IPS-18a (cell line): ENCODE measurements around the gene AMDHD1.
"Not testable (repeated sequence)": the region's sequence is repeated elsewhere in the genome, so short reads cannot be mapped to it uniquely, and the experiment has no call there.

Experiments used
- H3K27ac ChIP-seq: one replicate; pipeline ENCODE4 v1.5.1; 2013; ENCODE audit warnings: low read length
- H3K27me3 ChIP-seq: one replicate; pipeline ENCODE4 v1.6.1; 2013; ENCODE audit warnings: mild to moderate bottlenecking, low read length; ENCODE audit not compliant: control insufficient read depth, insufficient read depth
- H3K36me3 ChIP-seq: one replicate; pipeline ENCODE4 v1.6.1; 2013; ENCODE audit warnings: low read depth, low read length; ENCODE audit not compliant: control insufficient read depth
- H3K4me1 ChIP-seq: one replicate; pipeline ENCODE4 v1.6.1; 2013; ENCODE audit warnings: low read depth, low read length; ENCODE audit not compliant: control insufficient read depth
- H3K4me3 ChIP-seq: one replicate; pipeline ENCODE4 v1.5.1; 2013; ENCODE audit warnings: low read length
- H3K9ac ChIP-seq: one replicate; pipeline ENCODE4 v1.6.1; 2013; ENCODE audit warnings: mild to moderate bottlenecking, low read length, moderate library complexity
- H3K9me3 ChIP-seq: one replicate; pipeline ENCODE4 v1.6.1; 2013; ENCODE audit warnings: low read depth, low read length; ENCODE audit not compliant: control insufficient read depth

Gene AMDHD1

DNA sequence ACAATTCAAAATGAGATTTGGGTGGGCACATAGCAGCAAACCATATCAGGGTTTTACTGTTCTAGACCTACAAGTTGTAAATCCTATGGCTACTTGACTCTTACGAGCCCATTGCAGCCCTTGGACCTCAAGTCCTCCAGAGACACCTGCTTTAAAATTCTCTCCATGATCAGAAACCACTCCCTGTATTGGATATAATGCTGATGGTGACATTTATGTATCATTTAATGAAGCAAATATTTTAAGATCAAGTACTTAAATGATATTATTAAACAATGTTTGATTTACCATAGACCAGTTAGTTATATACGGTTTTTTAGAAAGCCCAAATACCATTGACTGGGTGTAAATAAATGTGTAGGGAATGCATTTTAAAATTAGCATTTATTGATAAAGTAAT is 24.2 kb downstream of the AMDHD1 start:
- Histone ChIP-seq H3K27ac (no peak overlapping the region), H3K4me1 (no peaks in the 10 kb centered on the region), H3K9ac (no peak overlapping the region), H3K27me3 (no peaks in the 10 kb centered on the region), H3K36me3 (no peaks in the 10 kb centered on the region), H3K4me3 (no peak overlapping the region), H3K9me3 (no peaks in the 10 kb centered on the region)

- not testable (repeated sequence) for H3K27me3 ChIP-seq, H3K9me3 ChIP-seq, H3K36me3 ChIP-seq, H3K4me1 ChIP-seq, H3K9ac ChIP-seq, H3K4me3 ChIP-seq, H3K27ac ChIP-seq
Measured at GRCh38 chr12:95969116-95969515, 26.0 kb downstream of the AMDHD1 start.

DNA sequence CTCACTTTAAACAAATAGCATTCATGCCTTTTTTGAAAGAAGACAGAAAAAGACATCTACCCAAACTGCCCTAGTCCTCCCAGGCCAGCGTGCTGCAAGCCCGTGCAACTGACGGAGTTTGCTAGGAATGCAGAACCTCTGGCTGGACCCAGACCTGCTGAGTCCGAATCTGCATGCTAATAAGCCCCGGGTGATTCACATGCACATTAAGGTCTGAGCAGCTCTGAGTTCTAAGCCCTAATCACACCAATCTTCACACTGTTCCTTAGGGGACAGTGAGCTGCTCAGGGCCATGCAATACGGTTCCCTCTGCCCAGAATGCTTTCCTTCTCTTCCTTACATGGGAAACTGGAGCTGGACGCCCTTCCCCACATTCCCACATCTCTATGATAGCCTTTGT is 27.8 kb downstream of the AMDHD1 start:
- Histone ChIP-seq H3K27ac (no peak overlapping the region), H3K4me3 (no peak overlapping the region), H3K9me3 (no peaks in the 10 kb centered on the region), H3K9ac (no peak overlapping the region), H3K27me3 (no peaks in the 10 kb centered on the region), H3K36me3 (no peaks in the 10 kb centered on the region), H3K4me1 (no peaks in the 10 kb centered on the region)

- Histone ChIP-seq H3K9me3 (no peaks in the 10 kb centered on the region), H3K27me3 (no peaks in the 10 kb centered on the region), H3K4me3 (no peak overlapping the region), H3K36me3 (no peaks in the 10 kb centered on the region), H3K4me1 (no peaks in the 10 kb centered on the region), H3K27ac (no peak overlapping the region), H3K9ac (no peak overlapping the region)
Measured at GRCh38 chr12:95972832-95973456, 29.8 kb downstream of the AMDHD1 start.

DNA sequence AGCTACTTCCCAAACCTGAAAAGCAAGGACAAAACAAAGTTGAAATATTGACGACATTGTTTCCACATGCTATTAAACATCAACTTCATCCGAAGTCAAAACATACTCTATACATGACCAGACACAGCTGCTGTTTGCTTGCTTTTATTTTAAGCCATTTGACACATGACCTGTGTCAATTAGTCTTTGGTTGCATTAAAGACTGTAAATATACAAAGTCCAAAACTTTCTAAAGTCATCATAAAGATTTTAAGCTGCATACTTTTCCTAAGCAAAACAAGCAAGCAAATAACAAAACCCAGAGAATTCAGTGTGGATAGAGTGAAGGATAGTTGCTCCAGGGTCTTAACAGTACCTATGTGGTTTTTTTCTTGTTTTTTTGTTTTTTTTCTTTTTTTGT is 31.2 kb downstream of the AMDHD1 start:
- H3K27ac ChIP-seq: no peak overlapping the region
- no peak overlapping the region for H3K9ac ChIP-seq
- no peaks in the 10 kb centered on the region for H3K4me1 ChIP-seq
- no peaks in the 10 kb centered on the region for H3K36me3 ChIP-seq
- no peak overlapping the region for H3K4me3 ChIP-seq
- no peaks in the 10 kb centered on the region for H3K27me3 ChIP-seq
- no peaks in the 10 kb centered on the region for H3K9me3 ChIP-seq

DNA sequence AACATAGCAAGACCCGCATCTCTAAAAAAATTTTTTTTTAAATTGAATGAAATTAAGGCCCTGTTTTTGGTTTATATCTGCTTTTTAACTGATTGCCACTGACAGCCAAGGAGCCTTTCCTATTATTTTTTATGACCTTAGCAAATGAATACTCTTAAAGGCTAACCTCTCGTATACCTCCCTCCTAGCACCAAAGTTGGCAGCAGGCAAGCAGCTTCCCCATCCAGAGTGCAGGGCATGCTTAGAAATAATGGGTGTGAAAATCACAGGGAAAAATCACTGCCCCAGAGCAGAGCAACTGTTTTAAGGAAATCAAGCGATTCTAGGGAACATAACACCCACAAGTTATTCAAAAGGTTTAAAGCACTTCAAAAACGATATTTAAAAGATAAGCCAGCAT is 32.4 kb downstream of the AMDHD1 start:
- H3K4me3 ChIP-seq: no peak overlapping the region

DNA sequence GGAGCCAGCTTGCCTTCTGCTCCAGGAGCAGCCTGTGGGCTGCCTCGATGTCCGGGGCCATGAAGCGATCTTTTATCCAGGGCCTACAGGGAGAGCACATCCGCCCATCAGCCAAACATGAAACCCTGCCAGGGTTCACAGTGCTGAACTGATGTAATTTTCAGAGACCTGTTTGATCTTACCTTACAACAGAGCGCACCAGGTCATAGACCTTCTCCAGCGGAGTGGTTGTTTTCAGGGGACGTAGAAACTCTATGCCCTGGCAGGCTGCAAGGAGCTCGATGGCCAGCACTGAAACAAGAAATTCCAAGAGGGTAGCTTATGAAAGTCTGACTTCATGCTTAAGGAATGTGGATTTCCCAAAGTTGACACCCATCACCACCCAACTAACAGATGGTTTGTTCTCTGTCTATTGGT is 33.3 kb downstream of the AMDHD1 start:
- Histone ChIP-seq H3K9ac (no peak overlapping the region), H3K4me1 (no peaks in the 10 kb centered on the region), H3K27ac (no peak overlapping the region)

More for the DNA sequence above, 32.4 kb downstream of the AMDHD1 start:
- Histone ChIP-seq H3K36me3 (no peaks in the 10 kb centered on the region), H3K9me3 (no peaks in the 10 kb centered on the region), H3K9ac (no peak overlapping the region), H3K27me3 (no peaks in the 10 kb centered on the region), H3K4me1 (no peaks in the 10 kb centered on the region), H3K27ac (no peak overlapping the region)

DNA sequence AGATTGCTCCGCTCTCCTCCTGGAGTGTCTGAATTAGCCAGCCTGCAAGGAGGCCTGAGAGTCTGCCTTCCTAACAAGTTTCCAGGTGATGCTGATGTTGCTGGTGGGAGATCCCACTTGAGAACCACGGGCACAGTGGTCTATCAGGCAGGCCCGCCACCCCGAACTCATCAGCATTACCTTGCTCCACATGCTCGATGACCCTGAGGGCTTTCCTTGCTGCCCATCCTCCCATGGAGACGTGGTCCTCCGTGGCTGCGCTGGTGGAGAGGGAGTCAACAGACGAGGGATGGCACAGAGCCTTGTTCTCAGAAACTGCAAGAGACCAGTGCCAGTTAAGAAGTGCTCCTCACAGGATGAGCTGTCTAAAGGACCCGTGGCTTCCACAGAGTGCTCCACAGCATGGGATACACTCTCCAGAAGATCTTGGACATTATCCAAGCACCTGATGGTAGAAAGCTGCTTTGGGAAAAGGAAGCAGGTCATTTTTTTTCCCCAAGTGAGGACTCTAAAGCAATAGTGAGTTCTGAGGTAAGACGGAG is 34.7 kb downstream of the AMDHD1 start:
- no peaks in the 10 kb centered on the region for H3K27me3 ChIP-seq
- H3K4me1 ChIP-seq: no peaks in the 10 kb centered on the region
- no peak overlapping the region for H3K4me3 ChIP-seq
- no peak overlapping the region for H3K9ac ChIP-seq
- no peak overlapping the region for H3K27ac ChIP-seq
- no peaks in the 10 kb centered on the region for H3K9me3 ChIP-seq
- H3K36me3 ChIP-seq: no peaks in the 10 kb centered on the region

More for the DNA sequence above, 33.3 kb downstream of the AMDHD1 start:
- H3K9me3 ChIP-seq: no peaks in the 10 kb centered on the region
- H3K4me3 ChIP-seq: no peak overlapping the region
- no peaks in the 10 kb centered on the region for H3K36me3 ChIP-seq
- H3K27me3 ChIP-seq: no peaks in the 10 kb centered on the region

GRCh38 chr12:95978351-95978750 is 35.2 kb downstream of the AMDHD1 start:
- H3K27me3 ChIP-seq: no peaks in the 10 kb centered on the region

DNA sequence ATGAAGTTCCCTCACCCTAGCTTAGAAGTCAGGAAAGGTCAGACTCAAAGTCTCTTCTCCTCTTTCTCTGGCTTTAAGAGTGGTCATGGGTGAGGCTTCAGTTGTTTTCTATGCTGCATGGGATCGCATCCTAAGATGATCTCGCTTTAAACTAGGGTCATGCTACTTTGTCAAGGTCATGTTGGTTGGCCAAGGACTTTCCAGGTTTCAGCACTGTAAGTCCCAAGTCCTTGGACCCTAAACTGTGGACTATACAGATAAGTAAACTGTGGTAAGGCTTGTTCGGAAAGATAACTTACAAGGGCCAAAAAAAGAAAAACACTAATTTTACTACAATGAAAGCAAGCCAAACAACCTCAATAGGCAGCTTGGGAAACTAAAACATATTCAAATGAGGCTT is 35.6 kb downstream of the AMDHD1 start:
- Histone ChIP-seq H3K4me1 (no peaks in the 10 kb centered on the region), H3K9me3 (no peaks in the 10 kb centered on the region), H3K36me3 (no peaks in the 10 kb centered on the region), H3K27me3 (no peaks in the 10 kb centered on the region), H3K27ac (no peak overlapping the region), H3K9ac (no peak overlapping the region), H3K4me3 (no peak overlapping the region)

More at GRCh38 chr12:95978351-95978750, 35.2 kb downstream of the AMDHD1 start:
- H3K9ac ChIP-seq: no peak overlapping the region
- no peaks in the 10 kb centered on the region for H3K9me3 ChIP-seq
- no peak overlapping the region for H3K27ac ChIP-seq
- no peak overlapping the region for H3K4me3 ChIP-seq
- no peaks in the 10 kb centered on the region for H3K36me3 ChIP-seq
- H3K4me1 ChIP-seq: no peaks in the 10 kb centered on the region

GRCh38 chr12:95980437-95980836 is 37.3 kb downstream of the AMDHD1 start:
- Histone ChIP-seq H3K9ac (no peak overlapping the region), H3K27me3 (no peaks in the 10 kb centered on the region), H3K36me3 (no peaks in the 10 kb centered on the region), H3K4me1 (no peaks in the 10 kb centered on the region), H3K27ac (no peak overlapping the region), H3K4me3 (no peak overlapping the region), H3K9me3 (no peaks in the 10 kb centered on the region)

DNA sequence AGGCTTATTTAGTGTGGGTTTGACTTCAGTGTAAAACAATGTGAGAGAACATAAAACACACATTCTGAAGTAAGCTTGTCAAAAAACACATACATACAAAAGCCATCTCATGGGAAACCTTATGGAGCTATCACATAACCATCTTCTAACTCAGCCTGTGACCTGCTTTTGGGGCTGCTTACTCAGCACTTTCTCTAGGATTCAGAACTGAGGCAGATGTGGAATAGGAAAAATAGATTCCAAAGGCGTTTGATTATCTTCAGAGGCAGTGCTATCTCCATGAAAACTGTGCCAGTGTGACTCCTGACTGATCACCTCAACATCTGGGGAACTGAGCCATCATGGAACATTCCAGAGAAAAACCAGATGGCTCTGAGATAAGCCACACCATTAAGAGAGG is 39.5 kb downstream of the AMDHD1 start:
- H3K4me1 ChIP-seq: peaks cover 18% of the 10 kb centered on the region
- no peaks in the 10 kb centered on the region for H3K27me3 ChIP-seq
- H3K9me3 ChIP-seq: no peaks in the 10 kb centered on the region
- H3K27ac ChIP-seq: no peak overlapping the region
- H3K36me3 ChIP-seq: no peaks in the 10 kb centered on the region
- H3K4me3 ChIP-seq: no peak overlapping the region
- no peak overlapping the region for H3K9ac ChIP-seq
